GM23248 (cell line): ENCODE measurements around the gene SLC17A2. TPM values are rescaled to one million over a fixed set of nuclear protein-coding genes. Genes with fewer than 3 reads are reported as not detected.

ENCODE experiments used
- DNase-seq: peaks from one replicate; pipeline ENCODE4 v3.0.0-alpha.2; 2015
- H2AFZ ChIP-seq: fragments of 200-600 bp; sonication (generic); 2 replicates; pipeline ENCODE4 v1.6.1; 2016; ENCODE audit warnings: antibody characterized with exemption
- H3F3A ChIP-seq: fragments of 200-600 bp; sonication (generic); 2 replicates; pipeline ENCODE4 v1.6.1; 2016; ENCODE audit warnings: mild to moderate bottlenecking, antibody characterized with exemption, mixed run types; ENCODE audit not compliant: insufficient read depth
- H3K27ac ChIP-seq: fragments of 200-600 bp; sonication (generic); 2 replicates; pipeline ENCODE4 v1.5.1; 2016; ENCODE audit warnings: mild to moderate bottlenecking
- H3K27me3 ChIP-seq: fragments of 200-600 bp; sonication (generic); replicated peaks from 2 replicates; pipeline ENCODE4 v1.6.1; 2016; ENCODE audit warnings: mild to moderate bottlenecking; ENCODE audit not compliant: insufficient read depth
- H3K36me3 ChIP-seq: fragments of 200-600 bp; sonication (generic); 2 replicates; pipeline ENCODE4 v1.6.1; 2016; ENCODE audit warnings: low read depth, mild to moderate bottlenecking
- H3K4me1 ChIP-seq: fragments of 200-600 bp; sonication (generic); 2 replicates; pipeline ENCODE4 v1.6.1; 2016; ENCODE audit warnings: mild to moderate bottlenecking; ENCODE audit not compliant: insufficient read depth
- H3K4me2 ChIP-seq: fragments of 200-600 bp; sonication (generic); one replicate; pipeline ENCODE4 v1.6.1; 2016; ENCODE audit warnings: mild to moderate bottlenecking; ENCODE audit not compliant: unreplicated experiment
- H3K4me3 ChIP-seq: fragments of 200-600 bp; sonication (generic); 2 replicates; pipeline ENCODE4 v1.5.1; 2016; ENCODE audit warnings: mild to moderate bottlenecking
- H3K79me2 ChIP-seq: fragments of 200-600 bp; sonication (generic); 2 replicates; pipeline ENCODE4 v1.6.1; 2016; ENCODE audit warnings: mild to moderate bottlenecking; ENCODE audit not compliant: insufficient read depth
- H3K9ac ChIP-seq: fragments of 200-600 bp; sonication (generic); 2 replicates; pipeline ENCODE4 v1.6.1; 2016; ENCODE audit warnings: mild to moderate bottlenecking
- H3K9me2 ChIP-seq: fragments of 200-600 bp; sonication (generic); 2 replicates; pipeline ENCODE4 v1.6.1; 2016; ENCODE audit warnings: mixed run types, mild to moderate bottlenecking, moderate library complexity; ENCODE audit not compliant: insufficient read depth
- H3K9me3 ChIP-seq: fragments of 200-600 bp; sonication (generic); one replicate; pipeline ENCODE4 v1.6.1; 2017; ENCODE audit warnings: low read depth
- H4K20me1 ChIP-seq: fragments of 200-600 bp; sonication (generic); 2 replicates; pipeline ENCODE4 v1.6.0; 2016; ENCODE audit not compliant: insufficient read depth
- EZH2 ChIP-seq: fragments of 200-600 bp; sonication (generic); IDR thresholded peaks from 2 replicates; pipeline ENCODE4 v1.6.1; 2018; ENCODE audit warnings: antibody characterized with exemption, mild to moderate bottlenecking; ENCODE audit not compliant: insufficient read depth, poor library complexity, severe bottlenecking
- EZH2phosphoT487 ChIP-seq: fragments of 200-600 bp; sonication (generic); IDR thresholded peaks from 2 replicates; pipeline ENCODE4 v1.6.1; 2018; ENCODE audit warnings: antibody characterized with exemption, moderate library complexity, mild to moderate bottlenecking, low read depth; ENCODE audit not compliant: insufficient read depth
- WGBS, 2 experiments: methylation state at CpG; one replicate each; pipeline ENCODE4 v1.1.6; 2015 to 2017; ENCODE audit warnings: low lambda C conversion rate in 2 of 2, low coverage in 1 of 2; ENCODE audit errors: missing lambda C conversion rate in 2 of 2; 5-methylcytosine and 5-hydroxymethylcytosine counted together
- in situ Hi-C: fragments of 300-500 bp; cut with MboI; formaldehyde crosslinking; loops from 2 replicates; pipeline ENCODE4 v1.15.0; 2020
- polyA plus RNA-seq: library from polyadenylated mRNA; unstranded; fragments of >200 nt; fragmentation: Nextera tagmentation; extraction: Ambion mirVana; gene quantifications from 2 replicates; pipeline ENCODE4 v1.2.1, GENCODE V29; 2016
- total RNA-seq: library from RNA; depleted of rRNA; stranded (reverse); fragments of >200 nt; shearing (Covaris generic); gene quantifications from 2 replicates; pipeline ENCODE4 v1.2.3, GENCODE V29; 2014

Gene SLC17A2
- total and polyA plus RNA-seq, 2 experiments from 2014 or later: not detected

DNA sequence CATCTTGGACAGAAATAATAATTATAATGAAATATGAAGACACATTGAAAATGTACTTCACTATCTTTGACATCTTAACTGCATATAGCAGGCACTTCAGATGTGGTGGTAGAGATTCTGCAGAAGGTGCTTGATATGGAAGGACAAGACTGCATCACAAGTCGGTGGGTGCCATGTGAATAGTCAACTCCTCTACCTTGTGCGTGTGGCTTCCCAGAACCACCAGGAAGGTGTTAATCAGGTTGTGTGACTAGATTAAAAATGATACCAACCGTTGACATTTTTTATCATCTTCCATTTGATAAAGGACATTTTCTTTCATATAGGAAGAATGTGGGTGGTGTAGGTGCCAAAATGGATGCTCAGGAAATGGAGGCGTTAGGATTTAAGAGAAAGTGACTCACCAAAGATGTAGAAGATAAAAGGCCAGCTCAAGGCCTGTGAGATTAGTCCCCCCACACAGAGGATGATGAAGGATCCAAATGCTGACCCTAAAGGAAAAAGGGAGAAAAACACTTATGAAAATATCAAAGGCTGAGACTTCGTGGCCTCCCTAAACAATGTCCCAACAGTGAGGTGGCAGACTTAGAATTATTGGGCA is 12.3 kb downstream of the SLC17A2 start:
- Histone ChIP-seq H3K9me2 (no peaks in the 10 kb centered on the region), H3K27ac (no peak overlapping the region), H3K9ac (no peak overlapping the region), H3K27me3 (no peaks in the 10 kb centered on the region), H4K20me1 (no peaks in the 10 kb centered on the region), H3K4me3 (no peak overlapping the region), H3K79me2 (no peaks in the 10 kb centered on the region), H3K9me3 (no peaks in the 10 kb centered on the region), H3K36me3 (no peaks in the 10 kb centered on the region), H2AFZ (no peak overlapping the region), H3K4me1 (no peaks in the 10 kb centered on the region), H3K4me2 (no peak overlapping the region), H3F3A (no peaks in the 10 kb centered on the region)
- no peak for DNase-seq
- 59 to 60% methylated on average over 5 of the region's 5 CpGs for WGBS, 2 experiments
- TF ChIP-seq EZH2phosphoT487: no peak
- no peak for TF ChIP-seq EZH2
- in situ Hi-C loops: no loop called here

DNA sequence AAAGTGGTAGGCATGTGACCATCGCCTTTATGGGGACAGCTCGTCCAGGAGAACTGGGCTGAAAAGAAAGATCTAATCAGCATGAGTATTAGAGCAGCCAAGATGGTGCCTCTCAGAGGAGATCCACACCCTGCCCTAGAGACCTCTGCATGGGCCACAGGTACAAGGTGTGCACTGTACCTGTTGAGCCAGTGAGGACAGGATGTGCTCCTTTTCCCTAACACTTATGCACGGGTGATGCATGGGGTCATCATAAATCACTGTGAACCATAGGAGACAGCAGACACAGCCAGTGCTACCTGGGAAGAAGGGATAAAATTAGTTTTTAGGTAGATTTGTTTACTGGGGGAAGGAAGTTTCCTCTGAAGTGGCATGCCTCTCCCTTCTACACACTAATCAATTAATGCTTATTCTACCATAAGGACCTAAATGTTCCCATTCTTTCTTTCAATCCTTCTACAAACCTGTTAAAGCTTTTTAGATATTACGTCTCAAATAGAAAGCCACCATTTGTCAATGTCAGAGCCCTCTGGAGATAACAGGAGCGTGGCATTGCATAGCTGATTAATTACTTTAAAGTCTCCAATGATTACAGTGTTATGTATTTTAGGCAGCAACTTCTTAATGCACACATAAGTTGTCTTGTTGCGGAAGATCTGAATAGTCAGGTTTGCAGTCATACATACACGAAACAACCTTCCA is 13.6 kb downstream of the SLC17A2 start:
- TF ChIP-seq EZH2 (no peak), EZH2phosphoT487 (no peak)
- H3K27me3 ChIP-seq: no peaks in the 10 kb centered on the region
- no peak overlapping the region for H3K4me3 ChIP-seq
- H3K4me2 ChIP-seq: no peak overlapping the region
- no peaks in the 10 kb centered on the region for H4K20me1 ChIP-seq
- no peak overlapping the region for H3K9ac ChIP-seq
- no peaks in the 10 kb centered on the region for H3F3A ChIP-seq
- in situ Hi-C loops: no loop called here
- H3K9me3 ChIP-seq: no peaks in the 10 kb centered on the region
- WGBS, 2 experiments: 73 to 79% methylated on average over 7 of the region's 7 CpGs
- no peaks in the 10 kb centered on the region for H3K36me3 ChIP-seq
- H3K79me2 ChIP-seq: no peaks in the 10 kb centered on the region
- no peak overlapping the region for H2AFZ ChIP-seq
- no peaks in the 10 kb centered on the region for H3K9me2 ChIP-seq
- no peak overlapping the region for H3K27ac ChIP-seq
- H3K4me1 ChIP-seq: no peaks in the 10 kb centered on the region
- no peak for DNase-seq

DNA sequence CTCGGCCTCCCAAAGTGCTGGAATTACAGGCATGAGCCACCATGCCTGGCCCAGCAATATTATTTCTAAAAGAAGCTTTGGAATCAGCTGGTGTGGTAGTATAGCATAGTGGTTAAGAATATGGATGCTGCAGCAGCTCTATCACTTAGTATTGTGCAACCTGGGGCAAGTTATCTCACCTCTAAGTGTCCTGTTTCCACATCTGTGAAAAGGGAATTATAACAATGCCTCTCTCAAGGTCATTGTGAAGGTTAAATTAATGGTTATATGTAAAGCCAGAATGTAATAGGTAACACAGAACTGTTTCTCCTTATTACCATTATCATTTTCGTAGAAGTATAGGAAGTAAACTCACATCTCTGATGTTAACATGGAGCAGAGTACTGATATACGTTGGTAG is 14.2 kb downstream of the SLC17A2 start:
- Histone ChIP-seq H2AFZ (no peak overlapping the region), H3K9ac (no peak overlapping the region), H3K27ac (no peak overlapping the region), H3K27me3 (no peaks in the 10 kb centered on the region), H3K9me3 (no peaks in the 10 kb centered on the region), H3K9me2 (no peaks in the 10 kb centered on the region), H4K20me1 (no peaks in the 10 kb centered on the region), H3K79me2 (no peaks in the 10 kb centered on the region), H3K4me2 (no peak overlapping the region), H3K4me3 (no peak overlapping the region), H3K36me3 (no peaks in the 10 kb centered on the region), H3K4me1 (no peaks in the 10 kb centered on the region), H3F3A (no peaks in the 10 kb centered on the region)
- WGBS, 2 experiments: 16 to 22% methylated on average over 3 of the region's 3 CpGs
- in situ Hi-C loops: no loop called here
- DNase-seq: no peak
- TF ChIP-seq EZH2 (no peak), EZH2phosphoT487 (no peak)

DNA sequence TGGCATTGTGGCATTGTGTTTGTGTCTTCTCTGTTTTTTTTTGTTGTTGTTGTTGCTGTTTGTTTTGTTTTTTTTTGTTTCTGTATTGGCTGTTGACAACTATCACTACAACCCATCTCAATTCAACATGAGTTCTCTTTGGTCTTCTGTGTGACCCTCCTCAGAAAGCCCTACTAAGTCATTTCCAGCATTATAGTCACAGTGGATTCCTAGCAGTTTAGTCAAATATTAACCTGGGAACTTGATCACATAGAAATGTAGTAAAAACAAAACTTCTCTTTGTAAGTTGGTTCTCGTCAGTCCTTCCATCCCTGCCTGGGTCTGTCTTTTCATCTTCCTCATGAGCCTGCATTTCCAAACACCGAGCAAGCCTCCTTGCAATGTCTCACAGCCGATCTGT is 16.8 kb downstream of the SLC17A2 start:
- Histone ChIP-seq H2AFZ (no peak overlapping the region), H3K27me3 (no peaks in the 10 kb centered on the region), H3K4me1 (no peaks in the 10 kb centered on the region), H3K9me2 (no peaks in the 10 kb centered on the region), H4K20me1 (no peaks in the 10 kb centered on the region), H3K36me3 (no peaks in the 10 kb centered on the region), H3K9ac (no peak overlapping the region), H3K4me2 (no peak overlapping the region), H3K4me3 (no peak overlapping the region), H3K9me3 (no peaks in the 10 kb centered on the region), H3F3A (no peaks in the 10 kb centered on the region), H3K27ac (no peak overlapping the region), H3K79me2 (no peaks in the 10 kb centered on the region)
- in situ Hi-C loops: no loop called here
- no peak for TF ChIP-seq EZH2
- no peak for TF ChIP-seq EZH2phosphoT487
- no peak for DNase-seq
- WGBS, 2 experiments: 63 to 70% methylated on average over 3 of the region's 3 CpGs
